IPS-NIHi7 (cell line): ENCODE data around the gene RNF115.
A peak's percentile ranks its signal among the peaks of the same experiment; 100 is the strongest.
"Not testable (repeated sequence)": the region's sequence is repeated elsewhere in the genome, so short reads cannot be mapped to it uniquely, and the experiment has no call there.

Experiments
- DNase-seq: peaks from one replicate; pipeline ENCODE4 v3.0.0; 2012; ENCODE audit warnings: mixed read lengths; ENCODE audit errors: extremely low spot score

Gene RNF115

GRCh38 chr1:145823565-145824498, at the start of gene RNF115, which contains the start of gene POLR3C:
Gene RNF115 (minus strand): TSS chr1:145824095. CDS start chr1:145823873, 222 bp downstream.
Gene POLR3C (plus strand): TSS chr1:145824200. CDS start chr1:145825777, 1,577 bp downstream.
- peak; percentile 95 for DNase-seq

GRCh38 chr1:145871994-145872924, 48.4 kb upstream of the RNF115 start:
- DNase-seq: peak; percentile 56

- no peak for DNase-seq
Observed at GRCh38 chr1:145868232-145868631, 44.3 kb upstream of the RNF115 start.

GRCh38 chr1:145863282-145864018, 39.6 kb upstream of the RNF115 start:
- DNase-seq: no peak

GRCh38 chr1:145859491-145860023, 35.7 kb upstream of the RNF115 start:
- DNase-seq: peak; percentile 92

- peak; percentile 97 for DNase-seq
Observed at GRCh38 chr1:145858901-145859490, 35.1 kb upstream of the RNF115 start, which contains the start of gene PIAS3. Gene PIAS3 (minus strand): TSS chr1:145859081. CDS start chr1:145858990, 91 bp downstream.

- DNase-seq: peak; percentile 85
Observed at GRCh38 chr1:145858238-145858900, 34.5 kb upstream of the RNF115 start.

GRCh38 chr1:145857170-145857569, 33.3 kb upstream of the RNF115 start:
- no peak for DNase-seq

GRCh38 chr1:145855426-145855948, 31.6 kb upstream of the RNF115 start:
- DNase-seq: no peak

GRCh38 chr1:145849356-145850160, 25.7 kb upstream of the RNF115 start:
- peak; percentile 56 for DNase-seq

- no peak for DNase-seq
Observed at GRCh38 chr1:145847827-145848226, 23.9 kb upstream of the RNF115 start.

GRCh38 chr1:145846201-145846612, 22.3 kb upstream of the RNF115 start:
- DNase-seq: peak; percentile 73

GRCh38 chr1:145845514-145846161, 21.7 kb upstream of the RNF115 start, which contains the start of gene NUDT17:
Gene NUDT17 (plus strand): TSS chr1:145845630. CDS start chr1:145845641, 11 bp downstream.
- DNase-seq: peak; percentile 94

- peak; percentile 22 for DNase-seq
Observed at GRCh38 chr1:145845144-145845513, 21.2 kb upstream of the RNF115 start.

GRCh38 chr1:145843031-145843430, 19.1 kb upstream of the RNF115 start:
- no peak for DNase-seq

- no peak for DNase-seq
Observed at GRCh38 chr1:145837656-145838055, 13.8 kb upstream of the RNF115 start.

GRCh38 chr1:145830810-145831209, 6.9 kb upstream of the RNF115 start:
- DNase-seq: not testable (repeated sequence)

- no peak for DNase-seq
Observed at GRCh38 chr1:145828367-145829026, 4.6 kb upstream of the RNF115 start.
